GM04504 (cell line): ENCODE results near the gene TREML4.
A peak's percentile ranks its signal among the peaks of the same experiment; 100 is the strongest.

Experiments
- DNase-seq: peaks from one replicate; pipeline ENCODE4 v3.0.0-alpha.2; 2012; ENCODE audit warnings: low read depth

Gene TREML4

GRCh38 chr6:41255110-41255509, 27.0 kb downstream of the TREML4 start:
- DNase-seq: no peak

- DNase-seq: no peak
Measured at GRCh38 chr6:41255638-41256246, 27.6 kb downstream of the TREML4 start.

- no peak for DNase-seq
Measured at GRCh38 chr6:41256383-41256782, 28.2 kb downstream of the TREML4 start.

GRCh38 chr6:41257369-41258195, 29.4 kb downstream of the TREML4 start:
- DNase-seq: peak; percentile 17

GRCh38 chr6:41258196-41258493, 30.0 kb downstream of the TREML4 start:
- DNase-seq: no peak

GRCh38 chr6:41262401-41262800, 34.3 kb downstream of the TREML4 start:
- DNase-seq: no peak

- DNase-seq: no peak
Measured at GRCh38 chr6:41263267-41263666, 35.1 kb downstream of the TREML4 start.

GRCh38 chr6:41266541-41266940, 38.4 kb downstream of the TREML4 start:
- no peak for DNase-seq

GRCh38 chr6:41268478-41268877, 40.3 kb downstream of the TREML4 start:
- DNase-seq: no peak

- DNase-seq: no peak
Measured at GRCh38 chr6:41269166-41269565, 41.0 kb downstream of the TREML4 start.

- no peak for DNase-seq
Measured at GRCh38 chr6:41269716-41270115, 41.6 kb downstream of the TREML4 start.

GRCh38 chr6:41271901-41272395, 43.8 kb downstream of the TREML4 start:
- no peak for DNase-seq

- DNase-seq: no peak
Measured at GRCh38 chr6:41272591-41273240, 44.6 kb downstream of the TREML4 start.

GRCh38 chr6:41273714-41274113, 45.6 kb downstream of the TREML4 start:
- DNase-seq: no peak

- no peak for DNase-seq
Measured at GRCh38 chr6:41274256-41274655, 46.1 kb downstream of the TREML4 start.

GRCh38 chr6:41275489-41275888, 47.3 kb downstream of the TREML4 start:
- no peak for DNase-seq

GRCh38 chr6:41277605-41278004, 49.5 kb downstream of the TREML4 start:
- no peak for DNase-seq

- DNase-seq: no peak
Measured at GRCh38 chr6:41278699-41279405, 50.7 kb downstream of the TREML4 start.

GRCh38 chr6:41280381-41281057, 52.4 kb downstream of the TREML4 start:
- no peak for DNase-seq

- DNase-seq: no peak
Measured at GRCh38 chr6:41283600-41283999, 55.5 kb downstream of the TREML4 start.

- DNase-seq: no peak
Measured at GRCh38 chr6:41284726-41285125, 56.6 kb downstream of the TREML4 start.
